SK-N-SH treated with all-trans-retinoic acid at 6 μM for 48 hours (cell line): ENCODE results near the gene COMMD10.

Experiments used
- ATAC-seq: fragments of 200-7000 bp; cut with Tn5 transposase; 3 replicates; pipeline ENCODE4 v1.9.1; 2020; ENCODE audit warnings: mild to moderate bottlenecking, moderate library complexity
- BACH2 ChIP-seq: fragments of 250-450 bp; sonication (Bioruptor Pico); IDR thresholded peaks from 2 replicates; pipeline ENCODE4 v1.9.0; 2021; ENCODE audit warnings: mild to moderate bottlenecking, borderline replicate concordance
- CREB5 ChIP-seq: fragments of 250-450 bp; sonication (Bioruptor Pico); IDR thresholded peaks from 2 replicates; pipeline ENCODE4 v1.5.1; 2020; ENCODE audit warnings: low read depth, mild to moderate bottlenecking, moderate library complexity
- CSDC2 ChIP-seq: fragments of 250-450 bp; sonication (Bioruptor Pico); IDR thresholded peaks from 2 replicates; pipeline ENCODE4 v1.5.0; 2020; ENCODE audit warnings: mild to moderate bottlenecking, moderate library complexity
- CSRNP3 ChIP-seq: fragments of 250-450 bp; sonication (Bioruptor Pico); IDR thresholded peaks from 2 replicates; pipeline ENCODE4 v1.5.1; 2021; ENCODE audit warnings: mild to moderate bottlenecking, moderate library complexity
- ESRRG ChIP-seq: fragments of 250-450 bp; sonication (Bioruptor Pico); IDR thresholded peaks from 2 replicates; pipeline ENCODE4 v1.6.1; 2021; ENCODE audit warnings: mild to moderate bottlenecking
- GLIS3 ChIP-seq: fragments of 250-450 bp; sonication (Bioruptor Pico); IDR thresholded peaks from 2 replicates; pipeline ENCODE4 v1.5.0; 2020; ENCODE audit warnings: mild to moderate bottlenecking, moderate library complexity
- ISL1 ChIP-seq: fragments of 250-450 bp; sonication (Bioruptor Pico); IDR thresholded peaks from 2 replicates; pipeline ENCODE4 v2.1.2; 2022; ENCODE audit warnings: mild to moderate bottlenecking, moderate library complexity
- OSR1 ChIP-seq: fragments of 250-450 bp; sonication (Bioruptor Pico); IDR thresholded peaks from 2 replicates; pipeline ENCODE4 v1.8.0; 2022; ENCODE audit warnings: moderate library complexity, mild to moderate bottlenecking, inconsistent platforms
- PPARA ChIP-seq: fragments of 250-450 bp; sonication (Bioruptor Pico); IDR thresholded peaks from 2 replicates; pipeline ENCODE4 v1.5.0; 2020; ENCODE audit warnings: mild to moderate bottlenecking, borderline replicate concordance
- SNAI2 ChIP-seq: fragments of 250-450 bp; sonication (Bioruptor Pico); IDR thresholded peaks from 2 replicates; pipeline ENCODE4 v1.5.0; 2020; ENCODE audit warnings: mild to moderate bottlenecking, moderate library complexity
- TCF4 ChIP-seq: fragments of 250-450 bp; sonication (Bioruptor Pico); IDR thresholded peaks from 2 replicates; pipeline ENCODE4 v1.8.0; 2021; ENCODE audit warnings: mild to moderate bottlenecking, moderate library complexity, borderline replicate concordance
- TOX ChIP-seq: fragments of 250-450 bp; sonication (Bioruptor Pico); IDR thresholded peaks from 2 replicates; pipeline ENCODE4 v1.8.0; 2021; ENCODE audit warnings: mild to moderate bottlenecking, moderate library complexity, borderline replicate concordance
- ZC3H10 ChIP-seq: fragments of 250-450 bp; sonication (Bioruptor Pico); IDR thresholded peaks from 2 replicates; pipeline ENCODE4 v1.5.1; 2021; ENCODE audit warnings: mild to moderate bottlenecking, moderate library complexity
- ZFP3 ChIP-seq: fragments of 250-450 bp; sonication (Bioruptor Pico); IDR thresholded peaks from 2 replicates; pipeline ENCODE4 v1.5.0; 2020; ENCODE audit warnings: mild to moderate bottlenecking, moderate library complexity
- ZNF565 ChIP-seq: fragments of 450-650 bp; formaldehyde crosslinking; conservative IDR thresholded peaks from 2 replicates; pipeline ENCODE4 v1.5.0; 2020; ENCODE audit warnings: low read depth, mild to moderate bottlenecking, moderate library complexity
- ZNF70 ChIP-seq: fragments of 450-650 bp; formaldehyde crosslinking; IDR thresholded peaks from 2 replicates; pipeline ENCODE4 v1.5.0; 2020; ENCODE audit warnings: mild to moderate bottlenecking, moderate library complexity
- ZNF8 ChIP-seq: fragments of 450-650 bp; formaldehyde crosslinking; IDR thresholded peaks from 2 replicates; pipeline ENCODE4 v1.5.0; 2020; ENCODE audit warnings: mild to moderate bottlenecking, moderate library complexity
- TF ChIP-seq, protein P1 (sequence below): fragments of 250-450 bp; sonication (Bioruptor Pico); IDR thresholded peaks from 2 replicates; pipeline ENCODE4 v1.8.0; 2020; ENCODE audit warnings: mild to moderate bottlenecking, moderate library complexity, borderline replicate concordance
- TF ChIP-seq, protein P2 (sequence below): fragments of 250-450 bp; sonication (Bioruptor Pico); IDR thresholded peaks from 2 replicates; pipeline ENCODE4 v1.8.0; 2021; ENCODE audit warnings: low read depth, mild to moderate bottlenecking, moderate library complexity, borderline replicate concordance
- TF ChIP-seq, protein P3 (sequence below): fragments of 250-450 bp; sonication (Bioruptor Pico); IDR thresholded peaks from 2 replicates; pipeline ENCODE4 v1.5.0; 2020; ENCODE audit warnings: mild to moderate bottlenecking, moderate library complexity

Gene COMMD10

DNA sequence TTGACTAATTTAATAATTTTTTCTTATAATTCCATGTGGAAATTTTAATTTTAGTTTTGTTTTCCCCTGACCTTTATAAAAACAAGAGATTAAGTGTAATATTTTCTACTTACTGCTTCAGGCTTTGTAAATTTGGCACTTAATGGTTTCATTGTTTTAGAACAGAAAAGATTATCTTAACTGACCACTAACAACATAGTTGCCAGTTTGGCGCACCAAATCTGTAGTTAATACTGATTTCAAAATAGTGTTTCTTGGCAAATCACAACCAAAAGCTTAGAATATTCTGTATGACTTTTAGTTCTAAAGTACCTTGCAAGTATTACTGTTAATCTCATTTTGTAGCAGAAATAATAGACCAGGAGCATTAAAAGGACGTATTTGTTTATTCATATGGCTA lies 124.3 kb downstream of the COMMD10 start (continued):
- TF ChIP-seq CSRNP3 (CRISPR knock-in tag), result no peak

DNA sequence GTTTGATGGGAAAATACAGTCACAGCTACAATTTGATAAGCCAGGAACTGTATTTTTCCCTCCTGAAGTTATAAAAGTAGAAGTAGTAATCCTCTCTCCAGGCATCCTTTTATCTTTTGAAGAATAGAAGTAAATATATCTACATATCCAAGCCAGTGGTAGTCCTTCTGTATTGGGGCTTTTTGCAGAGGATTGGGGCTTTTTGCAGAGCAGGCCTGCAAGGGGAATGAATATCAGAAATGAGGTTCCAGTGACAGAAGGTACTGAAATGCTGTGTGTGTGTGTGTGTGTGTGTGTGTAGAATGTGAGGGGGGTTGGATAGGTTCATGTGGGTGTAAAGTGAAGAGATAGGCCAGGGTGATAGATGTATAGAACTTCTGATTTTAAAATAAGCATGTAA lies 127.4 kb downstream of the COMMD10 start:
- no peak for TF ChIP-seq SNAI2 (CRISPR knock-in tag)
- no peak for TF ChIP-seq ZNF8 (CRISPR knock-in tag)
- TF ChIP-seq, protein P1, sequence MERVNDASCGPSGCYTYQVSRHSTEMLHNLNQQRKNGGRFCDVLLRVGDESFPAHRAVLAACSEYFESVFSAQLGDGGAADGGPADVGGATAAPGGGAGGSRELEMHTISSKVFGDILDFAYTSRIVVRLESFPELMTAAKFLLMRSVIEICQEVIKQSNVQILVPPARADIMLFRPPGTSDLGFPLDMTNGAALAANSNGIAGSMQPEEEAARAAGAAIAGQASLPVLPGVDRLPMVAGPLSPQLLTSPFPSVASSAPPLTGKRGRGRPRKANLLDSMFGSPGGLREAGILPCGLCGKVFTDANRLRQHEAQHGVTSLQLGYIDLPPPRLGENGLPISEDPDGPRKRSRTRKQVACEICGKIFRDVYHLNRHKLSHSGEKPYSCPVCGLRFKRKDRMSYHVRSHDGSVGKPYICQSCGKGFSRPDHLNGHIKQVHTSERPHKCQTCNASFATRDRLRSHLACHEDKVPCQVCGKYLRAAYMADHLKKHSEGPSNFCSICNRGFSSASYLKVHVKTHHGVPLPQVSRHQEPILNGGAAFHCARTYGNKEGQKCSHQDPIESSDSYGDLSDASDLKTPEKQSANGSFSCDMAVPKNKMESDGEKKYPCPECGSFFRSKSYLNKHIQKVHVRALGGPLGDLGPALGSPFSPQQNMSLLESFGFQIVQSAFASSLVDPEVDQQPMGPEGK (CRISPR knock-in tag), result no peak
- no peak for TF ChIP-seq TCF4 (CRISPR knock-in tag)
- no peak for TF ChIP-seq ISL1 (CRISPR knock-in tag)
- TF ChIP-seq CREB5 (CRISPR knock-in tag), result no peak
- no peak for TF ChIP-seq ESRRG (CRISPR knock-in tag)
- TF ChIP-seq GLIS3 (CRISPR knock-in tag), result no peak
- TF ChIP-seq ZNF565 (CRISPR knock-in tag), result no peak
- no peak for TF ChIP-seq BACH2 (CRISPR knock-in tag)
- TF ChIP-seq CSDC2 (CRISPR knock-in tag), result no peak
- TF ChIP-seq TOX (CRISPR knock-in tag), result no peak
- TF ChIP-seq OSR1 (CRISPR knock-in tag), result no peak
- TF ChIP-seq PPARA (CRISPR knock-in tag), result no peak
- TF ChIP-seq, protein P2, sequence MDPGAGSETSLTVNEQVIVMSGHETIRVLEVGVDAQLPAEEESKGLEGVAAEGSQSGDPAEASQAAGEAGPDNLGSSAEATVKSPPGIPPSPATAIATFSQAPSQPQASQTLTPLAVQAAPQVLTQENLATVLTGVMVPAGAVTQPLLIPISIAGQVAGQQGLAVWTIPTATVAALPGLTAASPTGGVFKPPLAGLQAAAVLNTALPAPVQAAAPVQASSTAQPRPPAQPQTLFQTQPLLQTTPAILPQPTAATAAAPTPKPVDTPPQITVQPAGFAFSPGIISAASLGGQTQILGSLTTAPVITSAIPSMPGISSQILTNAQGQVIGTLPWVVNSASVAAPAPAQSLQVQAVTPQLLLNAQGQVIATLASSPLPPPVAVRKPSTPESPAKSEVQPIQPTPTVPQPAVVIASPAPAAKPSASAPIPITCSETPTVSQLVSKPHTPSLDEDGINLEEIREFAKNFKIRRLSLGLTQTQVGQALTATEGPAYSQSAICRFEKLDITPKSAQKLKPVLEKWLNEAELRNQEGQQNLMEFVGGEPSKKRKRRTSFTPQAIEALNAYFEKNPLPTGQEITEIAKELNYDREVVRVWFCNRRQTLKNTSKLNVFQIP (CRISPR knock-in tag), result no peak
- TF ChIP-seq ZFP3, result no peak
- no peak for ATAC-seq

DNA sequence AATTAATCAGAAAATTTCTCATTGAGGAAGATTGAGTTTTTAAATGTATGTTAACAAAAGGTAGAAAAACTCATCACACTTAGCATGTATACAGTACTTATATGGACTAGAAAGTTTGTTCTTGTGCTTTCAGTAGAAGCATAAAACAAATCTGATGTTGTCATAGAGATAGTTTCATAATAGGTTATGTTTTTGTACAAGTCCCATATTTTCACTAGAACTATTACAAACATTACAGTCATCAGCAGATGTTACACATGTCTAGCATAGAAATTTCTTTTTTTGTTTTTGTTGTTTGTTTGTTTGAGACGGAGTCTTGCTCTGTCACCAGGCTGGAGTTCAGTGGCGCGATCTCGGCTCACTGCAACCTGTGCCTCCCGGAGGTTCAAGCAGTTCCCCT lies 131.4 kb downstream of the COMMD10 start:
- no peak for ATAC-seq
- TF ChIP-seq ZNF8 (CRISPR knock-in tag) (no peak), BACH2 (CRISPR knock-in tag) (no peak), ZNF70 (CRISPR knock-in tag) (no peak), OSR1 (CRISPR knock-in tag) (no peak), ZC3H10 (CRISPR knock-in tag) (no peak), CREB5 (CRISPR knock-in tag) (no peak), CSDC2 (CRISPR knock-in tag) (no peak), CSRNP3 (CRISPR knock-in tag) (no peak), GLIS3 (CRISPR knock-in tag) (no peak), SNAI2 (CRISPR knock-in tag) (no peak), ISL1 (CRISPR knock-in tag) (no peak), TCF4 (CRISPR knock-in tag) (no peak), ZFP3 (no peak)
- TF ChIP-seq, protein P1 (CRISPR knock-in tag), result no peak
- TF ChIP-seq, protein P3, sequence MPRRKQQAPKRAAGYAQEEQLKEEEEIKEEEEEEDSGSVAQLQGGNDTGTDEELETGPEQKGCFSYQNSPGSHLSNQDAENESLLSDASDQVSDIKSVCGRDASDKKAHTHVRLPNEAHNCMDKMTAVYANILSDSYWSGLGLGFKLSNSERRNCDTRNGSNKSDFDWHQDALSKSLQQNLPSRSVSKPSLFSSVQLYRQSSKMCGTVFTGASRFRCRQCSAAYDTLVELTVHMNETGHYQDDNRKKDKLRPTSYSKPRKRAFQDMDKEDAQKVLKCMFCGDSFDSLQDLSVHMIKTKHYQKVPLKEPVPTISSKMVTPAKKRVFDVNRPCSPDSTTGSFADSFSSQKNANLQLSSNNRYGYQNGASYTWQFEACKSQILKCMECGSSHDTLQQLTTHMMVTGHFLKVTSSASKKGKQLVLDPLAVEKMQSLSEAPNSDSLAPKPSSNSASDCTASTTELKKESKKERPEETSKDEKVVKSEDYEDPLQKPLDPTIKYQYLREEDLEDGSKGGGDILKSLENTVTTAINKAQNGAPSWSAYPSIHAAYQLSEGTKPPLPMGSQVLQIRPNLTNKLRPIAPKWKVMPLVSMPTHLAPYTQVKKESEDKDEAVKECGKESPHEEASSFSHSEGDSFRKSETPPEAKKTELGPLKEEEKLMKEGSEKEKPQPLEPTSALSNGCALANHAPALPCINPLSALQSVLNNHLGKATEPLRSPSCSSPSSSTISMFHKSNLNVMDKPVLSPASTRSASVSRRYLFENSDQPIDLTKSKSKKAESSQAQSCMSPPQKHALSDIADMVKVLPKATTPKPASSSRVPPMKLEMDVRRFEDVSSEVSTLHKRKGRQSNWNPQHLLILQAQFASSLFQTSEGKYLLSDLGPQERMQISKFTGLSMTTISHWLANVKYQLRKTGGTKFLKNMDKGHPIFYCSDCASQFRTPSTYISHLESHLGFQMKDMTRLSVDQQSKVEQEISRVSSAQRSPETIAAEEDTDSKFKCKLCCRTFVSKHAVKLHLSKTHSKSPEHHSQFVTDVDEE (CRISPR knock-in tag), result no peak
- TF ChIP-seq, protein P2 (CRISPR knock-in tag), result no peak
